ENCODE results near the gene KCND2. TPM values are rescaled to one million over a fixed set of nuclear protein-coding genes. Genes with fewer than 3 reads are reported as not detected.
A peak's percentile ranks its signal among the peaks of the same experiment; 100 is the strongest.

The KCND2 gene
- total RNA-seq, 1 donor from 2014 or later: 0.29 TPM

- no peaks in the 10 kb centered on the region for H3K27me3 ChIP-seq (ENCODE audit: control insufficient read depth, insufficient read depth, low read length)
- no peak for TF ChIP-seq CTCF (IDR thresholded peaks at IDR 0.05; ENCODE audit: insufficient read depth, low read length, poor library complexity, severe bottlenecking)
- no peaks in the 10 kb centered on the region for H3K36me3 ChIP-seq (ENCODE audit: control insufficient read depth, insufficient read depth, low read length)
- DNase-seq (ENCODE audit: low read depth): no peak
- H3K4me3 ChIP-seq (ENCODE audit: low read depth, low read length): no peak overlapping the region
Measured at GRCh38 chr7:120320218-120320961, 47.4 kb downstream of the KCND2 start.

- Histone ChIP-seq H3K36me3 (ENCODE audit: control insufficient read depth, insufficient read depth, low read length) (no peaks in the 10 kb centered on the region), H3K4me3 (ENCODE audit: low read depth, low read length) (no peak overlapping the region), H3K27me3 (ENCODE audit: control insufficient read depth, insufficient read depth, low read length) (no peaks in the 10 kb centered on the region)
- TF ChIP-seq CTCF (IDR thresholded peaks at IDR 0.05; ENCODE audit: insufficient read depth, low read length, poor library complexity, severe bottlenecking): no peak
- no peak for DNase-seq (ENCODE audit: low read depth)
Measured at GRCh38 chr7:120327054-120327453, 54.1 kb downstream of the KCND2 start.

- TF ChIP-seq CTCF (IDR thresholded peaks at IDR 0.05; ENCODE audit: insufficient read depth, low read length, poor library complexity, severe bottlenecking): no peak
- DNase-seq (ENCODE audit: low read depth): no peak
- H3K36me3 ChIP-seq (ENCODE audit: control insufficient read depth, insufficient read depth, low read length): no peaks in the 10 kb centered on the region
- no peak overlapping the region for H3K4me3 ChIP-seq (ENCODE audit: low read depth, low read length)
- H3K27me3 ChIP-seq (ENCODE audit: control insufficient read depth, insufficient read depth, low read length): no peaks in the 10 kb centered on the region
Measured at GRCh38 chr7:120332433-120332832, 59.5 kb downstream of the KCND2 start.

- Histone ChIP-seq H3K27me3 (ENCODE audit: control insufficient read depth, insufficient read depth, low read length) (no peaks in the 10 kb centered on the region), H3K4me3 (ENCODE audit: low read depth, low read length) (no peak overlapping the region), H3K36me3 (ENCODE audit: control insufficient read depth, insufficient read depth, low read length) (no peaks in the 10 kb centered on the region)
- no peak for DNase-seq (ENCODE audit: low read depth)
- TF ChIP-seq CTCF (IDR thresholded peaks at IDR 0.05; ENCODE audit: insufficient read depth, low read length, poor library complexity, severe bottlenecking): no peak
Measured at GRCh38 chr7:120334475-120334874, 61.5 kb downstream of the KCND2 start.

GRCh38 chr7:120337308-120337907 is 64.4 kb downstream of the KCND2 start:
- TF ChIP-seq CTCF (IDR thresholded peaks at IDR 0.05; ENCODE audit: insufficient read depth, low read length, poor library complexity, severe bottlenecking): peak; percentile 69
- no peaks in the 10 kb centered on the region for H3K36me3 ChIP-seq (ENCODE audit: control insufficient read depth, insufficient read depth, low read length)
- no peak overlapping the region for H3K4me3 ChIP-seq (ENCODE audit: low read depth, low read length)
- no peaks in the 10 kb centered on the region for H3K27me3 ChIP-seq (ENCODE audit: control insufficient read depth, insufficient read depth, low read length)
- no peak for DNase-seq (ENCODE audit: low read depth)

All from kidney epithelial cell (primary cell).